Stimulated activated CD4-positive, alpha-beta T cell treated with anti-CD3 and anti-CD28 coated beads, Interleukin-2, amount 100 ng/mL, for 4 hours (primary cell): ENCODE data around the gene TADA1.
"Not testable (repeated sequence)": the region's sequence is repeated elsewhere in the genome, so short reads cannot be mapped to it uniquely, and the experiment has no call there.

ENCODE experiments used
- DNase-seq: peaks from one replicate; pipeline ENCODE4 v3.0.0-alpha.2; 2020; ENCODE audit warnings: low read depth

TADA1 gene

DNA sequence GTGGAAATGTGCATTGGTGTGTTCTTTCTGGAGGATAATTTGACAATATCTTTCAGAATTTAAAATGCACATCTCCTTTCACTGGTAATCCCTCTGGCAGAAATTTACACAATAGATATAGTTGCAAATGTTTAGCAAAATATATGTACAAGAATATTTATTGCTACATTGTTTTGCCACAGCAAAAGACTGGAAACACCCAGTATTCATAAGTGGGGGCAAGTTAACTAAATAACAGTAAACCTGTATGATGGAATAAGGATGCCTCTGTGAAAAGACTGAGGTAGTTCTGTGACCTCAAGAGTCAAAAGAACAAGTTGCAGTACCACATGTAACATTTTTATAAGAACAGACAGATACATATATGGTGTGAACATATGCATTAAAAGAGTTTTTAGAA is 13.7 kb upstream of the TADA1 start:
- DNase-seq, result no peak

DNA sequence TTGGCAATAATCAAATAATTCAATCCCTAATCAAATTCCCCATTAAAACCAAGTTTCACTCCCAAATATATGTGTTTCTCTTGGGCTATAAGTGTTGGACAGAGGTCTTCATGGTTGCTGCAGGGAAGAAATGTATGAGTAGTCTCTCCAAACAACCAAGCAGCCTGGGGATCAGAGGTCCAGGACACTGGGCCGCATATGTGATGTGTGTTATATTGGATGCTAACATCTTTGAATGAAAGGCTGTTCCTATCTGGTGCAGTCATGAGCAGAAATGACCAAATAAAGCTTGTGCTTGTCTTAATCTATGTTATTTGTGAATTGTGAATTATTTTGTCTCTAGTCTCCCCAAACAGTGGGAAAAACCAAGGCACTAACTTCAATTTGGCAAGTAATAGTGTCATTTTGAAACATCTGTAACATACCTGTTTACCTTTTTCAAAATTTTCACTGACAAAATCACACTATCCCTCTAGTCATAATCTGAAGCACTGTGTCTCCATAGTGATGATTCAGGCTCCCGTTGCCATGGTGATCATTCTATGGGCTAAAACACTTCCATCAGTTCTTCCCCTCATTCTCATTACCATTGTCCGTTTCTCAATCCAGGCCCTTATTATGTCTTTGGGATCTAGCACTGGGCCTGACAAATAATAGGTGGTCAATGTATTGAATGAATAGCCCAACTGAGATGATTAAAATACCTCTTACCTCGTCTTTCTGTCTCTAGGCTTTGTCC is 12.5 kb upstream of the TADA1 start:
- no peak for DNase-seq

DNA sequence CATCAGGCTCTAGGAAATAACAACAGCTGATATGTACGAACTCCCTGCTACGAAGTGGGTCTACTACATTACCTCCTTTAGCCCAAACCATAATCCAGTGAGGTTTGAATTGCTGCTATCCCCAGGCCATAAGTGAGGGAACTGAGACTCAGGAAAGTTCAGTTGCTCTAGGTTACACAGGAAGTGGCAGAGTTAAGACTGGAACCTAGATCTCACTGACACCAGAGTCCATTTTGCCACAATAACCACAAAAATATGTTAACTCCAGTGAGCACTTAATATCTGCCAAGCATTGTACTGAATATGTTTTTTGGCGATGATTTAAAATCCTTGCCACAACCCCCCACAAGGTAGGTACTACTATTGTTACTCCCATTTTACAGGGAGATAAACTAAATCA is 8.9 kb upstream of the TADA1 start:
- no peak for DNase-seq

DNA sequence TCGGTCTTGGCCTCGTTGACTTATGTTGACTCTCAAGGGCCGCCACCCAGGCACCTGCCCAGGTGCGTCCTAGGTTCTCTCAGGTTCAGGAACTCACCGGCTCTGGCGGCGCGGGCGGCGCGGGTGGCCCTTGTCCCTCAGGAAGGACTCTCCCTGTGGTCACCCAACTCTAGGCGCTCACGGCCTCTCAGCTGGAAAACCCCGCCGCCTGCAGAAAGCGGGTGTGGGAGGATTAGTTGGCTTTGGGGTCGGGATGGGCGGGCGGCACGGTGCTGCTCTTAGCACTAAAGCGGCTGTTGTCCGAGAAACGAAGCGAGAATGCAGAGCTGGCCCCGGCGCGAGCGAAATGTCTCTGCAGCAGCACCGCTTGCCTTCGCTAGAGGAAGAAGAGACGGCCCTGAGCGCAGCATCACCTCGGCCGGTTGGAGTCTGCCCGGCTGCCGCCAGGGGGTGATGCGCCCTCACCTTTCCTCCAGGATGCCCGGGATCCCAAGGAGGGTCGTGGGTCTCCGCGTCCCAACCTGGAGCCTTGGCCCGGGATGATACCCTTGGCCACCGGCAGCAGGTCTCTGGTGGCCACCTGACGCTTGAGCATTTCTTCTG is 8.1 kb upstream of the TADA1 start:
- DNase-seq, result no peak

DNA sequence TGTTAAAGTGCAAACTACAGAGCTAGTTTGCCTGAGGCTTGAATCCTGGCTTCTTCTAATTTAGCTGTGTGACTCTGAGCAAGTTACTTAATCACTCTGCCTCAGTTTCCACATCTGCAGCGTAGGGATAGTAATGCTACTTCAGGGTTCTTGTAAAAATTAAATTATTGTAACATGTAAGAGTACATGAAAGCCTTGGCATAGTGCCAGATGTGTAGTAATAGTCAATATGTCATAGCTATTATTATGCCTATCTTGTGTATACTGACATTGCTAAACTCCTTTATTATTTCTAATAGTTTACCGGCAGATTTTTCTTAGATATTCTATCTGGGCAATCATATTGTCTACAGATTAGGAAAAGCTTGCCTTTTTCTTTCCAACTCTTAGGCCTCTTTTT is 6.8 kb upstream of the TADA1 start:
- no peak for DNase-seq

DNA sequence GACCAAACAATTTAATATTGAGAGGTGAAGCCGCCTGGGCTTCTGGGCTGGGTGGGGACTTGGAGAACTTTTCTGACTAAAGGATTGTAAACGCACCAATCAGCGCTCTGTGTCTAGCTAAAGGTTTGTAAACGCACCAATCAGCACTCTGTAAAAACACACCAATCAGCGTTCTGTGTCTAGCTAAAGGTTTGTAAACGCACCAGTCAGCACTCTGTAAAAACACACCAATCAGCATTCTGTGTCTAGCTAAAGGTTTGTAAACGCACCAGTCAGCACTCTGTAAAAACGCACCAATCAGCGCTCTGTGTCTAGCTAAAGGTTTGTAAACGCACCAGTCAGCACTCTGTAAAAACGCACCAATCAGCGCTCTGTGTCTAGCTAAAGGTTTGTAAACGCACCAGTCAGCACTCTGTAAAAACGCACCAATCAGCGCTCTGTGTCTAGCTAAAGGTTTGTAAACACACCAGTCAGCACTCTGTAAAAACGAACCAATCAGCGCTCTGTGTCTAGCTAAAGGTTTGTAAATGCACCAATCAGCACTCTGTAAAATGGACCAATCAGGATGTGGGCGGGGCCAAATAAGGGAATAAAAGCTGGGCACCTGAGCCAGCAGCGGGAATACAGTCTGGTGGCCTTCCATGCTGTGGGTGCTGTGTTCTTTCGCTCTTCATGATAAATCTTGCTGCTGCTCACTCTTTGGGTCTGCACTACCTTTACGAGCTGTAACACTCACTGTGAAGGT is 2.3 kb upstream of the TADA1 start:
- not testable (repeated sequence) for DNase-seq

DNA sequence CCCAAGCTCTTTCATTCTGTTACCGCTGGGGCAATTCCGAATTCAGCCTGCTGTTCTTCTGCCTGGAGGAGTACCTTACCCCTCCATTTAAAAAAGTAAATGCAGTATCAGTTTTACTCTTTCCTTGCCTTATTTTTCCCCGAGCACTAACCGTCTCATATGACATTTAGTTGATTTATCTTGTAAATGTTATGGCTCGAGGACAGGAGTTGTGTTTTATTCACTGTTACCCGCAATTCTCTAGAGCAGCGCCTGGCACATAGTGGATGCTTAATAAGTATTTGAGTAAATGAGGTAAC is 425 bp upstream of the TADA1 start:
- DNase-seq, result no peak

DNA sequence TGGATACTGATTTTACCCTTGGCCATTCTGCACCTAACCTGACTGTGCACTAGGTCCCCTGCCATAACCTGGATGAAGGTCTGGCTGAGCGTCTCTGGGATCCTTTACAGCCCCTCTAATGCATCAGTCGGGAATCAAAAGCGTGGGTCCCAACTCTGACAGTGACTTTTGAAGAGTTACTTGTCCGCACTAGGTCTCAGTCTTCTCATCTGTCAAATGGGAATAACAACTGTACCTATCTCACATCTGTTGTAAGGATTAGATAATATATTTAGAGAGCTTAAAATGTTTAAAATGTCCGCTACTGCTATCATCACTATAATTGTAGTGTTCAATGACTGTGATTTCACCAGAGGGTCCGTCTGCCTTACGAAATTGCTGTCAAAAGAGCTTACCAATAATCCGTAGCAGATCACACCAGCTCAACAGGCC is 746 bp downstream of the TADA1 start:
- no peak for DNase-seq

DNA sequence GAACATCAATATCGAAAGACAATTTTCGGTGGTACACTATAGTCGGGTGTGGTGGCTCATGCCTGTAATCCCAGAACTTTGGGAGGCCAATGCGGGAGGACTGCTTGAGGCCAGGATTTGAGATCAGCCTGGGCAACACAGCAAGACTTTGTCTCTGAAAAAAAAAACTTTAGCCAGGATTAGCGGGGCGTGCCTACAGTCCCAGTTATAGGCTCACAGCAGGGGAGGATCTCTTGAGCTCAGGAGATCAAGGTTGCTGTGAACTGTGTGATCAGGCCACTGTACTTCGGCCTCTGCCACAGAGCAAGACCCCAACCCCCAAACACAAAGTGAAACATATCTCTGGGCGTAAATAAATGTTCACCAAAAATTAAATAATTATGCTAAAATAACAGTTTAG is 1.6 kb downstream of the TADA1 start:
- DNase-seq, result no peak

DNA sequence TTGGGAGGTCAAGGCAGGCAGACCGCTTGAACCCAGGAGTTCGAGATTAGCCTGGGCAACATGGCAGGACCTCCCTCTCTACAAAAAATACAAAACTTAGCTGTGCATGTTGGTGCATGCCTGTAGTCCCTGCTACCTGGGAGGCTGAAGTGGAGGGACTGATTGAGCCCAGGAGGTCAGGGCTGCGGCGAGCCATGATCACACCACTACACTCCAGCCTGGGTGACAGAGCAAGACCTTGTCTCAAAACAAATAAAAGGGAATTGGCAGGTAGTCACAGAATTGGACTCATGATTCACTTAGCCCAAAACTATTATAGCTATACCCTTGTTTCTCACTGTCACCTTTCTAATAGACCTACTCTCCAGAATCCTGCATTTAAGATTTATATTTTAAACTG is 5.5 kb downstream of the TADA1 start:
- DNase-seq, result no peak

DNA sequence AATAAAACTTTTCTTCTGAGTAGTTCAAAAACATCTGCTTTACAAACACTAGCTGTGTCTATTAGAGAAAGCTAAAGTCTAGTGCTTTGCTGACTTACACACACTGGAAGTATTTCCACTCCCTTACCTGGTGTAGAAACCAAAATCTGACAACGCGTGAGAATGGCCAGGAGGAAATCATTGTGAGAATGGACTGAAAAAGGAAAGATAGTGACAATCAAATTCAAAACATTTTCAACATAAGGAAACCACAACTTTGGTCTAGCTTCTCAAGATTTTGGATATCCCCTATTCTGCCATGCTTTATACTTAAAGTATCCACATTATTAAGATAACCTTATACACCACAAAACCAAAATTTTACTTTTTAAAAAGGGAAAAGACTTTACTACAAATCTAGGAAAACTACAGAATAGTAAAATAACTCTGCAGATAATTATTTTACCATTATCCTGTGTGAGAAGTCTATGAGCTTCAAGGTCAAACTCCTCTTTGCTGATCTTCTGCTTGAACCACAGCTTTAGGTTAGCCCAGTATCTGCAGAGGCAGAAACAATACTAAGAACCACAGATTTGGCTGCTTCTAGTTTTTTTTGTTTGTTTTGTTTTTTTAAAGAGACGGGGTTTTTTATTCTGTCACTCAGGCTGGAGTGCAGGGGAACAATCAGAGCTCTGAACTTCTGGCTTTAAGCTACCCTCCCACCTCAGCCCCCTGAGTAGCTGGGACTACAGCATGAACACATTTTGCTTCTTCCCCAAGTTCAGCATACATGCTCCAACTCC is 6.6 kb downstream of the TADA1 start:
- DNase-seq, result no peak

DNA sequence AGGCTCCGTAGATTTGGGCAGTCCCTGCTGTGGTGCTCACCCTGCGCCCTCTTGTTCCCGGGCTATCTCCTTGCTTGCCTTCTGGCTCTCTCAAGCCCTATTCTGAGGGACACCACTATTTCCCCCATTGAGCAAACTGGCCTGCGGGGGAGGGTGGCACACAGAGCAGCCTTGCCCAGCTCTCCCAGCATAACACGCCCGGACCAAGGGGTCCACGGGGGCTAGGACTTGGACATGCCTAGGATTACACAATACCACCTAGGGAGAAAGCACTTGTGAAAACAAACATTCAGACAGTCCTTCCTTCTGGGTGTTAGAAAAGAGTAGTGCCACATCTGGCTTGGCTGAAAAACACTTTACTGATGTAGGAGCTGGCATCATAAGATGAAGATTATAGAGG is 7.4 kb downstream of the TADA1 start:
- no peak for DNase-seq

DNA sequence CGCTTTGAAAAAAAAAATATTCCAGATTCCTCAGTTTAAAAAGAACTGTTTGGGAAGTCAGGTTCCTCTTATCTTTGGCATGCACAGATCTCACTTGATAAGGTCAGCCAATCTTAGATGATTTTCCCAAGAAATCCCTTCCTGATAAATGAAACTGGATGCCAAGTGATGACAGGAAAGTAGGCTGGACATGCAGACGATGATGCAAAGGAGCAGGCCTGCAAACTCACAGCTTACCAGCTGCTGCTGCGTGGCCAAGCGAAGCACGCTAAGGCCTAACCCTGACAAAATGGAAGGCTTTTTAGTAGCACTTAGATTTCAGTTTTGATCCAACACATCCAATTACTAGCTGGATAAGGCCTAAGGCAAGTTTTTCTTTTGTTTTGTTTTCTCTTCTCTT is 10.1 kb downstream of the TADA1 start:
- DNase-seq, result no peak

DNA sequence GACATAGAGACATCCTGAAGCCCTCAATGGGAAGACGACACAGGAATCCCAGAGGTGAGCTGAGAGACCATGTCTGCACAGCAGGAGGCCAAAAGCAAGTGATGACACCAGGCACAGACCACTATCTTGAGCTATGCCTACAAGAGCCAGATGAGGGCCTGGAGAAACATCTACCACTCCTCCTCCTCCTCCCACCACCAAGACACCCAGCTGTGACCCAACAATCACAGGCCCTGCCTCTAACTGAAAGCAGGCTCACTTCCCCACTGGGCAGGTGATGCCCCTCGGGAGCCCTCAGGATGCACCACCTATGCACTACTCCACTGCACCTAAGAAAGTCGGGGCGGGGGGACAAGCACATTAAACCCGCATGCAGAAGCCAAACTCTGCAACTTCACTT is 16.5 kb downstream of the TADA1 start:
- DNase-seq, result no peak

DNA sequence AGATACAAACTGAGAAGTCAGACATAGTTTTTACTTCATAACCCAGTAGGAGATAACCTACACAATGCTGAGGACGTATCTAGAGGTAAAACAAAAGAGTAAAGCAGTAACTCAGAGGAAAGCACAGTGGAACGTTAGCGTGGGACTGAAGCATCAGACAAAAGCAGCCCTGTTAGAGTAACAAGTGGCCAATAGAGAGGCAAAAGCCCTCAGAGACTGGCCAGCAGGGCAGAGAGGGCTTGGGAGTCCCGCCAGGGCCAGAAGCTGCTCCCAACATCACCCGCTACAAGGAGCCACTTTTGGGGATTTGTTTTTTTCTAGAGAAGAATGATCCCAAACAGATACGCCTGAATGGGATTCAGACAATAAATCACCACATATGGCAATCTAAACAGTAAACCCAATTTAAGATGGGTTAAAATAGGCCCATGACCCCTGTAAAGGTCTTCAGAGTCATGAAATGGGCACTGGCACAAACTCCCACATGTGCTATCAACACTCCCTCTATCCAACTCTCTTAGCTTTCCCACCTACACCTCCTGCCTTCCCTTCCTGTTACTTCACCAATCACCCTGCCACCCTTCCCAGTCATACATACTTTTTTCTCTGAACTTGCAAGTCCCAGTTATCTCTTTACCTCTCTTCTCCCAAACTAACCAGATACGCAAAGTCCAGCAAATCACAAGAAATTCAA is 17.2 kb downstream of the TADA1 start:
- no peak for DNase-seq

DNA sequence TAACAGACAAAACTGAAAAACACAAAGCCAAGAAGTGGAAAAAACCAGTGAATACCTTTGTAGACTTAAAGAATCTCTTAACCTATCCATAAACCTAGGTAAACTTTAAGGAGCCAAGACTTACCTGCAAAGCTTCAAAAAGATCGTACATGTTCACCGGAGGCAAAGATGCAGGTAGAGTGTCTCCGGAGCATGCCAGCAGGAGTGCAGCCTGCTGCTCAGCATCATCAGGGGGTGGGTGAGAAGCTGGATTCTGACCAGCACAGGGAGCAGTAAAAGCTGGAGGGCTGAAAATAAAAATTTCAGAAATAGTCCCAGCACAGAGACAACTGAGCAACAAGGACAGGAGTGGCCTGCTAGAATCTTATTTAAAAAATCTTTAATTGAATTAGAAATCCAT is 18.1 kb downstream of the TADA1 start:
- DNase-seq, result no peak

DNA sequence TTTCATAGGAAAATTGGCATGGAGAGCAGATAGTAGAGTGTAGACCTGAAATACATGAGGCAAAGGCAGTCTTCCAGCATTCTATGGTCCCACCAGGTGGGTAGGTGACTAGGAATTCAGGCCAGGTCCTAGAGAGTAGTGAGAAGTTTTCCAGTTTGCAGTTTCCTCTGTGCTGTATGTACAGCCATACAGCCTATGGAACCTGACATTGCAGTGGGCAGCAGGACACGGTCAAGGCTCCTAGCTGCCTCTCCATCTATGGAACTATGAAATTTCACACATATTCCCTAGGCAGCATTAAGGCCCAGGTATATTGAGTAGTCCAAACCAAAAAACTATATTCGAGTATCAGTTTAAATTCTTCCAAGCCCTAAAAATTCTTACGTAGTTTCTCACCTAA is 20.5 kb downstream of the TADA1 start:
- no peak for DNase-seq

DNA sequence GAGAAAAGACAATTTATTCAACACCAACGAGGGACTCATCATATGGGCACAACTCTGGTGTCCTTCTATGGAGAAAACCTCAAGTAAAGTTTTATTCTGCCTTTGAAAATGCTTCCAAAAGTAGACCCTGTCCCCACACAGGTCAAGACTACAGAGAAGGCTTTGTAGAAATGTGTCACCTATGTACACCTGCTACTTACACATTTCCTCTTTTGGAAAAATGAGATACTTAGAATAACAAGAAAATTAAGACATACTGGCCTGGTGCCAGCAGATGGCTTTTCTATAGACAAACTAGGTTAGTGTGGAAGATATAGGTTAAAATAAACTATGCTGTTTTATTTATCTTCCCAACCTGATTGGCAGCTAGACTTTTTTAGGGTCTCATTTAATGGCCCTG is 23.1 kb downstream of the TADA1 start:
- DNase-seq, result no peak

DNA sequence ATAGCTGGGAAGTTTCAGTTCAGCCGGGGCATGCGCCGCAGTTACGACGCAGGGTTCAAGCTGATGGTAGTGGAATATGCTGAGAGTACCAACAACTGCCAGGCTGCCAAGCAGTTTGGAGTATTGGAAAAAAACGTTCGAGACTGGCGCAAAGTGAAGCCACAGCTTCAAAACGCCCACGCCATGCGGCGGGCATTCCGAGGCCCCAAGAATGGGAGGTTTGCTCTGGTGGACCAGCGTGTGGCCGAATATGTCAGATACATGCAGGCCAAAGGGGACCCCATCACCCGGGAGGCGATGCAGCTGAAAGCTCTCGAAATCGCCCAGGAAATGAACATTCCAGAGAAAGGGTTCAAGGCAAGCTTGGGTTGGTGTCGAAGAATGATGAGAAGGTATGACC is 26.9 kb downstream of the TADA1 start:
- no peak for DNase-seq

DNA sequence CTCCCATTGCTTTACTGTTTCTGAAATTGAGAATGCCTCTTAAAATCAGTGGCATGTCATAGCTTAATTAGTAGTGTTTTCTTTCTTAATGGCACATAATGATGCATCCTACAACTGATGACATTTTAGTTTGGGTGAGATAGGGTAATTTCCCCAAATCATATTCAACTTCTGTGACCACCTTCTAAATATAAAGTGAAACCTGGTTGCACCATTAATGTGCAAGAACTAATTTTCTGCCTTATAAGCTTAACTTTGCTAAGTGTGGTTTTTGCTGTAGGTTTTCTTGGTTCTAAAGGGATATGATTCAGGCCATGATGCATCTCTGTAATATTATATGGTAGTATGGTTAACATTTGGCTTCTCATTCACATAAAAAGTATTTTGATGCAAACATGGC is 27.9 kb downstream of the TADA1 start:
- DNase-seq, result no peak

DNA sequence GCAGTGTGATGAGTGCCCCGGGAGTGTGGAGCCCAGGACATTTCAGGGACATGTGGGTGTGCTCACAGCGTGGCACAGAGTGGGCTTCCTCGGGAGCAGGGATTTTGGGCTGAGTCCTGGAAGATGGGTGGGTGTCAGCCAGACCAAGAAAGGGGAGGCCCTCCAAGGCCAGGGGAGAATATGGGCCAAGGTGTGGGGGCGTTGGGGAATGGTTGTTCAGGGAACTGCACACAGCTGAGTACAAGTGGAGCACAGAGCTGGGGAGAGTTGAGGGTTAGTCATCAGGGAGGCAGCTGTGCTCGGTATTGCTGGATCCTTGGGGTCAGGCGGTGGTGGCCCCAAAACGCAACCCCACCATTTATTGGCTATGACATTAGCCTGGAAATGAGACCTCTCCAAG is 31.3 kb downstream of the TADA1 start:
- DNase-seq, result no peak
